CD8-positive, alpha-beta memory T cell (primary cell): ENCODE measurements around the gene RGS6. TPM values are rescaled to one million over a fixed set of nuclear protein-coding genes. Genes with fewer than 3 reads are reported as not detected.

Source experiments
- CTCF ChIA-PET: fragments of 350-600 bp; sonication (Branson Sonifier 250); formaldehyde crosslinking; loops from one replicate; lab custom pipeline; 2021; ENCODE audit warnings: antibody characterized with exemption; lab: Charles Lee
- POLR2A ChIA-PET: fragments of 350-600 bp; sonication (Branson Sonifier 250); formaldehyde crosslinking; loops from one replicate; lab custom pipeline; 2021; ENCODE audit warnings: antibody characterized with exemption; lab: Charles Lee
- DNase-seq, 5 donors: peaks; one replicate each; pipeline versions ENCODE4 v3.0.0 to v3.0.0-alpha.2; 2020 to 2022; ENCODE audit warnings: mixed read lengths in 1 of 5
- H3K27ac ChIP-seq: one replicate; pipeline ENCODE4 v1.7.0; 2013; ENCODE audit warnings: low read depth, mild to moderate bottlenecking, low read length, moderate library complexity
- H3K27me3 ChIP-seq: 2 replicates; pipeline ENCODE4 v1.7.0; 2013; ENCODE audit warnings: low read length, mild to moderate bottlenecking; ENCODE audit not compliant: insufficient read depth, poor library complexity, severe bottlenecking
- H3K36me3 ChIP-seq: 2 replicates; pipeline ENCODE4 v1.7.0; 2013; ENCODE audit warnings: mild to moderate bottlenecking, low read length, moderate library complexity; ENCODE audit not compliant: insufficient read depth
- H3K4me1 ChIP-seq: 2 replicates; pipeline ENCODE4 v1.7.0; 2013; ENCODE audit warnings: mild to moderate bottlenecking, low read length, moderate library complexity; ENCODE audit not compliant: insufficient read depth
- H3K4me3 ChIP-seq: 2 replicates; pipeline ENCODE4 v1.7.0; 2013; ENCODE audit warnings: mild to moderate bottlenecking, low read length
- H3K9me3 ChIP-seq: 2 replicates; pipeline ENCODE4 v1.7.0; 2013; ENCODE audit warnings: mild to moderate bottlenecking, low read length
- H3K27ac Mint-ChIP-seq, 8 donors: one replicate each; pipeline ENCODE4 v1.8.0; 2020 to 2021; ENCODE audit warnings: mixed read lengths in 8 of 8, mild to moderate bottlenecking in 6 of 8, inconsistent platforms in 3 of 8, moderate library complexity in 3 of 8
- H3K27me3 Mint-ChIP-seq, 2 donors: one replicate each; pipeline ENCODE4 v1.8.0; 2020 to 2021; ENCODE audit warnings: mixed read lengths in 2 of 2, mild to moderate bottlenecking in 1 of 2, moderate library complexity in 1 of 2
- H3K36me3 Mint-ChIP-seq, 3 donors: one replicate each; pipeline ENCODE4 v1.8.0; 2020 to 2021; ENCODE audit warnings: mixed read lengths in 3 of 3, inconsistent platforms in 1 of 3, mild to moderate bottlenecking in 1 of 3
- H3K4me1 Mint-ChIP-seq, 3 donors: one replicate each; pipeline ENCODE4 v1.8.0; 2020 to 2021; ENCODE audit warnings: mixed read lengths in 3 of 3, inconsistent platforms in 1 of 3, mild to moderate bottlenecking in 1 of 3
- H3K4me3 Mint-ChIP-seq, 7 donors: one replicate each; pipeline ENCODE4 v1.8.0; 2020 to 2021; ENCODE audit warnings: mixed read lengths in 7 of 7, mild to moderate bottlenecking in 6 of 7, moderate library complexity in 4 of 7, inconsistent platforms in 2 of 7
- H3K9me3 Mint-ChIP-seq, 5 donors: one replicate each; pipeline ENCODE4 v1.8.0; 2020 to 2022; ENCODE audit warnings: mixed read lengths in 5 of 5, mild to moderate bottlenecking in 3 of 5, moderate library complexity in 2 of 5, inconsistent platforms in 1 of 5
- polyA plus RNA-seq: library from polyadenylated mRNA; unstranded; fragments of 300-500 nt; fragmentation: Illumina TruSeq; gene quantifications from one replicate; pipeline ENCODE4 v1.2.3, GENCODE V29; 2021
- total RNA-seq, 2 experiments: library from RNA; stranded (reverse); gene quantifications; one replicate each; pipeline ENCODE4 v1.2.3, GENCODE V29; 2021

RGS6 gene
- total and polyA plus RNA-seq, 3 experiments from 2014 or later = 0.60 to 0.88 TPM; not detected in 1

GRCh38 chr14:72558721-72559120 lies 626.5 kb downstream of the RGS6 start:
- H3K27me3 ChIP-seq = no peaks in the 10 kb centered on the region
- no peak overlapping the region for H3K4me3 ChIP-seq
- H3K36me3 Mint-ChIP-seq = peaks cover 0 to 3% (median 0%) of the 10 kb centered on the region in 3 donors
- H3K9me3 Mint-ChIP-seq = no peaks in the 10 kb centered on the region
- DNase-seq = no peak
- no peak overlapping the region for H3K4me3 Mint-ChIP-seq
- H3K9me3 ChIP-seq = no peaks in the 10 kb centered on the region
- H3K36me3 ChIP-seq = no peaks in the 10 kb centered on the region
- no peak overlapping the region for H3K27ac ChIP-seq
- peaks cover 12 to 22% of the 10 kb centered on the region in 2 donors for H3K27me3 Mint-ChIP-seq
- ChIA-PET CTCF (no interaction called here), POLR2A (no interaction called here)
- H3K4me1 ChIP-seq = no peaks in the 10 kb centered on the region
- H3K4me1 Mint-ChIP-seq = no peaks in the 10 kb centered on the region
- H3K27ac Mint-ChIP-seq = no peak overlapping the region

- Mint-ChIP-seq H3K27ac (no peak overlapping the region), H3K4me3 (no peak overlapping the region), H3K4me1 (peaks cover 0 to 3% (median 0%) of the 10 kb centered on the region in 3 donors), H3K27me3 (peaks cover 17 to 21% of the 10 kb centered on the region in 2 donors), H3K36me3 (peaks cover 0 to 3% (median 0%) of the 10 kb centered on the region in 3 donors), H3K9me3 (no peaks in the 10 kb centered on the region)
- Histone ChIP-seq H3K4me1 (no peaks in the 10 kb centered on the region), H3K27ac (no peak overlapping the region), H3K9me3 (no peaks in the 10 kb centered on the region), H3K27me3 (no peaks in the 10 kb centered on the region), H3K4me3 (no peak overlapping the region), H3K36me3 (no peaks in the 10 kb centered on the region)
- DNase-seq = no peak
- ChIA-PET CTCF (no interaction called here), POLR2A (no interaction called here)
These were observed 627.0 kb downstream of the RGS6 start for GRCh38 chr14:72559202-72559601.

DNA sequence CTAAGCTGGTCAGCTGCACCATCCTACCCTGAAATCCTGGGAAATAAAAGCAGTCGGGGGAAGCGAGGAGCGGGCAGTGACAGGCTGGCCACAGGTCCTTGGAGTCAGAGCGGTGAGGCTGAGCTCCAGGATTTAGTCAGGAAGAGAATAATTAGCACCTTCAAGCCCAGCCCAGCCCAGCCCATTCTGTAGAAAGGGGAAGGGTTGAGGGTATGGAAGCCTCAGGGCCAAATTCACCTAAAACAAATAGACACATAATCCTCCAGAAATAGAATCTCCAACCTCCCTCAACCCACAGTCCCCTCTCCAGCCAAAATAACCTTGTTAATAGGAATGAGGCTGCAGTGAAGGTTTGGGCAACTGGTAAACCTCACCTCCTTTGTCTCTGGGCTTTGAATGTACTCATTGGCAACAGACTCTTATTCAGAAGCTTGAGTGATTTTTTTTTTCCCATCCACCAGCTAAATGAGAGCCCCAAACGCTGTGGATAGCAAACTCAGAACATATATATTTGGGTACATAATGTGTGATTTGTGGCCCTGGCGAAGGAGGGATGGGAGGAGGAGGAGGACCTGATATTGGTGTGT lies 627.5 kb downstream of the RGS6 start:
- POLR2A ChIA-PET = no interaction called here
- Mint-ChIP-seq H3K27ac (no peak overlapping the region), H3K4me3 (peak overlapping the region in 1 of 7 donors; percentile 21), H3K27me3 (peaks cover 17 to 18% of the 10 kb centered on the region in 2 donors), H3K4me1 (peaks cover 0 to 3% (median 0%) of the 10 kb centered on the region in 3 donors), H3K36me3 (no peaks in the 10 kb centered on the region), H3K9me3 (no peaks in the 10 kb centered on the region)
- Histone ChIP-seq H3K9me3 (no peaks in the 10 kb centered on the region), H3K36me3 (no peaks in the 10 kb centered on the region), H3K4me3 (no peak overlapping the region), H3K27me3 (no peaks in the 10 kb centered on the region), H3K4me1 (no peaks in the 10 kb centered on the region), H3K27ac (no peak overlapping the region)
- CTCF ChIA-PET = interaction anchor here (1.2 kb wide), 1 partner anchor 18 kb away, joined by 5 read pairs; no protein-coding TSS in a partner anchor
- no peak for DNase-seq

DNA sequence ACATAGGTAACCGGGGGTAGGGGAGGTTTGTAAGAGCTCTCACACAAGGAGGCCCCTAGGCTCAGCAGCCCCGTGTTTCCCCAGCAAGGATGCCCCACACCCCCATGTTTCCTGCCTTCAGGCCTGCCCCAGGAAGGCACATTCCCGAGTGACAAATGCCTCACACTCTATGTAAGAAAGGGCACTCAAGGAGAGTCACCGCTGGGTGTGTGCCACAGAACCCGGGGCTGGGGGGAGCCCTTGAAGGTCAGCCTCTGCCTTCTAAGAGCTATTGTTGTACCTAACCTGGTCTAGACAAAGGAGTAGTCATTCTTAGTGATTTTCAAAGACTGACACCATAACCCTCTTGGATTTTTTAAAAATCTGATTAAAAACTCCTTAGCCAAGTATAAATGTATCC lies 628.1 kb downstream of the RGS6 start:
- Mint-ChIP-seq H3K36me3 (no peaks in the 10 kb centered on the region), H3K9me3 (no peaks in the 10 kb centered on the region), H3K4me3 (peak overlapping the region in 1 of 7 donors; percentile 21), H3K27me3 (peaks cover 17 to 18% of the 10 kb centered on the region in 2 donors), H3K27ac (no peak overlapping the region), H3K4me1 (peaks cover 0 to 3% (median 0%) of the 10 kb centered on the region in 3 donors)
- ChIA-PET POLR2A (no interaction called here), CTCF (interaction anchor here (1.2 kb wide), 1 partner anchor 18 kb away, joined by 5 read pairs; no protein-coding TSS in a partner anchor)
- Histone ChIP-seq H3K27ac (no peak overlapping the region), H3K36me3 (no peaks in the 10 kb centered on the region), H3K4me1 (no peaks in the 10 kb centered on the region), H3K4me3 (no peak overlapping the region), H3K9me3 (no peaks in the 10 kb centered on the region), H3K27me3 (no peaks in the 10 kb centered on the region)
- no peak for DNase-seq

DNA sequence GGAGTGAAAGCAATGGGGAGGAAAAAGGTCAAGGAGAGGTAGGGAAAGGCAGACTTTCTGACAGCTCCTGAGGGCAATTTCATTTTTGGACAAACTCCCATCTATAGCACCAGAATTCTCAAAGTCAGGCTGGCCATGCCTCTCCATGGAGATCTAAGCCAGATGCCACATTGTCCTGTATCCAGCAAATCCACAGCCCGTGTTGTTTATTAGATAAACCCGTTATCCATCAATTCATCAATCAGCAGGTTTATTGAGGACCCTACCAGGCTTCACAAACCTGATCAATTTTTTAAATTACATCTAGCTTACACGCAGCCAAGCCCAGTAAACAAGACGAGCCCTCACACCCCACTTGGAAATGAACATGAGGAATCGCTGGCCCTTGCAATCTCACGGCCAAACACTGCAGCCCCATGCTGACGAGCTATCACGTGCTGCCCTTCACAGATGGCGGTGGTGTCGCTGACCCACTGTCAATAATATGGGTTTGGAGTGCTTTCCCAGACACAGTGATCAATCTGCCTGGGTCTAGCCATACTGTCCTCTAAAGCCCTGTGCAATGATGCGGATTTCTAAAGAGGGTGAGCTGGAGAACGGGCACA lies 628.8 kb downstream of the RGS6 start:
- no peaks in the 10 kb centered on the region for H3K4me1 ChIP-seq
- Mint-ChIP-seq H3K4me1 (peaks cover 0 to 3% (median 0%) of the 10 kb centered on the region in 3 donors), H3K27me3 (peaks cover 18 to 19% of the 10 kb centered on the region in 2 donors), H3K27ac (no peak overlapping the region), H3K9me3 (no peaks in the 10 kb centered on the region), H3K4me3 (no peak overlapping the region), H3K36me3 (no peaks in the 10 kb centered on the region)
- H3K4me3 ChIP-seq = no peak overlapping the region
- POLR2A ChIA-PET = no interaction called here
- no peaks in the 10 kb centered on the region for H3K36me3 ChIP-seq
- no peaks in the 10 kb centered on the region for H3K9me3 ChIP-seq
- no peak for DNase-seq
- no peaks in the 10 kb centered on the region for H3K27me3 ChIP-seq
- CTCF ChIA-PET = no interaction called here
- H3K27ac ChIP-seq = no peak overlapping the region

DNA sequence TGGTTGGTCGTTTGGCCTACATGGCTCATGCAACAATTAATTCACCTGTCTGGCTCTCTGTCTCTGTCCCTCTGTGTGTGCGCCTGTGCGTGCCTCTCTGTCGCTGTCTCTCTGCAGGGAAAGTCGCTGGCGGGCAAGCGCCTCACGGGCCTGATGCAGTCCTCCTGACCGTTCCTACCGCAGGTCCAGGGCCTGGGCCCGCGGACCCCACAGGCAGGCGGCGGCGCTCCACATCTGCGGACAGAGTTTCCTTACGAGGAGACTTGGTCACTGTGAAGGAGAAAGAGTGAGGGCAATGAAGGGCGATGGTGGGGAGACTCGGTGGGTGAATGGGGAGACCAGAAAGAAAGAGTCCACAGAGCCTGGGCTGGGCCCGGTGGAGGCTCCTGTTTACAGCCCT lies 630.1 kb downstream of the RGS6 start:
- no peak overlapping the region for H3K27ac Mint-ChIP-seq
- POLR2A ChIA-PET = no interaction called here
- H3K27me3 Mint-ChIP-seq = peaks cover 19 to 20% of the 10 kb centered on the region in 2 donors

GRCh38 chr14:72563676-72564075 lies 631.4 kb downstream of the RGS6 start:
- no peak overlapping the region for H3K4me3 ChIP-seq
- ChIA-PET CTCF (no interaction called here), POLR2A (no interaction called here)
- peaks cover 8 to 11% of the 10 kb centered on the region in 2 donors for H3K27me3 Mint-ChIP-seq
- H3K27ac Mint-ChIP-seq = no peak overlapping the region
- H3K36me3 ChIP-seq = no peaks in the 10 kb centered on the region
- no peak overlapping the region for H3K4me3 Mint-ChIP-seq
- H3K4me1 Mint-ChIP-seq = peaks cover 0 to 3% (median 0%) of the 10 kb centered on the region in 3 donors
- H3K4me1 ChIP-seq = no peaks in the 10 kb centered on the region
- H3K27me3 ChIP-seq = no peaks in the 10 kb centered on the region
- no peak overlapping the region for H3K27ac ChIP-seq
- no peaks in the 10 kb centered on the region for H3K9me3 Mint-ChIP-seq
- no peak for DNase-seq
- H3K9me3 ChIP-seq = no peaks in the 10 kb centered on the region
- no peaks in the 10 kb centered on the region for H3K36me3 Mint-ChIP-seq

More for the DNA sequence above, 630.1 kb downstream of the RGS6 start:
- H3K36me3 Mint-ChIP-seq = no peaks in the 10 kb centered on the region
- H3K27ac ChIP-seq = no peak overlapping the region
- no peak overlapping the region for H3K4me3 Mint-ChIP-seq
- H3K4me1 Mint-ChIP-seq = peaks cover 0 to 3% (median 0%) of the 10 kb centered on the region in 3 donors
- no peaks in the 10 kb centered on the region for H3K9me3 ChIP-seq
- H3K9me3 Mint-ChIP-seq = no peaks in the 10 kb centered on the region
- H3K4me1 ChIP-seq = no peaks in the 10 kb centered on the region
- no peaks in the 10 kb centered on the region for H3K27me3 ChIP-seq
- no peaks in the 10 kb centered on the region for H3K36me3 ChIP-seq
- H3K4me3 ChIP-seq = no peak overlapping the region
- no peak for DNase-seq
- CTCF ChIA-PET = no interaction called here

- POLR2A ChIA-PET = no interaction called here
- H3K9me3 Mint-ChIP-seq = no peaks in the 10 kb centered on the region
- no peaks in the 10 kb centered on the region for H3K4me1 ChIP-seq
These were observed 632.9 kb downstream of the RGS6 start for GRCh38 chr14:72565149-72565559.

More at GRCh38 chr14:72565149-72565559, 632.9 kb downstream of the RGS6 start:
- H3K4me3 Mint-ChIP-seq = no peak overlapping the region
- H3K4me3 ChIP-seq = no peak overlapping the region
- peaks cover 0 to 3% (median 0%) of the 10 kb centered on the region in 3 donors for H3K4me1 Mint-ChIP-seq
- CTCF ChIA-PET = no interaction called here
- peaks cover 9 to 14% of the 10 kb centered on the region in 2 donors for H3K27me3 Mint-ChIP-seq
- H3K36me3 Mint-ChIP-seq = no peaks in the 10 kb centered on the region
- DNase-seq = no peak
- no peaks in the 10 kb centered on the region for H3K36me3 ChIP-seq
- H3K27ac ChIP-seq = no peak overlapping the region
- no peaks in the 10 kb centered on the region for H3K27me3 ChIP-seq
- no peak overlapping the region for H3K27ac Mint-ChIP-seq
- no peaks in the 10 kb centered on the region for H3K9me3 ChIP-seq
